GM19240 (cell line): ENCODE measurements around the gene SETBP1.

Experiments
- DNase-seq: peaks from one replicate; pipeline ENCODE4 v3.0.0; 2011; ENCODE audit warnings: low spot score; ENCODE audit not compliant: insufficient read length

Gene SETBP1

GRCh38 chr18:45060102-45060501 lies 379.4 kb downstream of the SETBP1 start:
- no peak for DNase-seq

GRCh38 chr18:45061359-45061758 lies 380.7 kb downstream of the SETBP1 start:
- no peak for DNase-seq

DNA sequence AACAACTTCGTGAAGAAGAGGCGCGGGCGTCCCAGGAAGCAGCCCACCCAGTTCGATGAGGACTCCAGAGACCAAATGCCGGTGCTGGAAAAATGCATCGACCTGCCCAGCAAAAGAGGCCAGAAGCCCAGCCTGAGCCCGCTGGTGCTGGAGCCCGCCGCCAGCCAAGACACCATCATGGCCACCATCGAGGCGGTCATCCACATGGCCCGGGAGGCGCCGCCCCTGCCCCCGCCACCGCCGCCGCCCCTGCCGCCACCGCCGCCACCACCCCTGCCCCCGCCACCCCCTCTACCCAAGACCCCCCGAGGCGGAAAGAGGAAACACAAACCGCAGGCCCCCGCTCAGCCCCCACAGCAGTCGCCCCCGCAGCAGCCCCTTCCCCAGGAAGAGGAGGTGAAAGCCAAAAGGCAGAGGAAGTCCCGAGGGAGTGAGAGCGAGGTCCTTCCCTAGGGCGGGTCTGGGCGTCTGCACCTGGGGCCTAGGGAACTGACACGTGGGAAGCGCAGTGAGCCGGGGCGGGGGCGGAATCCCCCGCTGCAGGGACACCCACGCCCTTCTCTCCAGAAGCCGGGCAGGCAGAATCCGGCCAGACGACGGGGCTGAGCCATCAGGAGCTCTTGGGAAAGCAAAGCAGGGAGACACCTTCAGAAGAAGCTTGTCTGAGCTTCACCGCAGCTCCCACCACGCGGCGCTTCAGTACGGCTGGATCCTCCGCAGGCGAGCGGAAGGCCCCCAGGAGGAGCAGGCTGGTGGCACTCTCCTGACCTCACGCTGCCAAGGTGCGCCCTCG lies 382.8 kb downstream of the SETBP1 start:
- DNase-seq, result no peak

GRCh38 chr18:45066210-45066609 lies 385.5 kb downstream of the SETBP1 start:
- DNase-seq, result no peak

DNA sequence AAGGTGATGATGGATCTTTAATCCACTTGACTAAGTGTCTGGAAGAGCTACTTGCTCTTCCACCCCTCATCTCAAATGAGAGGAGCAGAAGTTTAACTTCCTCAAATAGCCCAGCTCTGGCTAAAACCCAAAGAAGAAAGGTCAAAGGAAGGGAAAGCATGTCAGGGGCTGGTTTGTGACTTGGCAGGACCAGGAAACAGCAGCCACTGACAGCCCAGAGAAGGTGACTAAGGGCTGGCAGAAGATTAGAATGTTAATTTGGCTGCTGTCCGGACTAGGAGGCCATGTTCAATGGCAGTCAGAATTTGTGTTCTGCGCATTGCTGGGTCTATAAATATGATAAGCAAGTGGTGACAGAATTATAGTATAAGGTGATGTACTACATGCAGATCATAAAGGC lies 386.2 kb downstream of the SETBP1 start:
- DNase-seq, result no peak

- DNase-seq, result no peak
Observed at GRCh38 chr18:45068400-45069094, 387.9 kb downstream of the SETBP1 start.

DNA sequence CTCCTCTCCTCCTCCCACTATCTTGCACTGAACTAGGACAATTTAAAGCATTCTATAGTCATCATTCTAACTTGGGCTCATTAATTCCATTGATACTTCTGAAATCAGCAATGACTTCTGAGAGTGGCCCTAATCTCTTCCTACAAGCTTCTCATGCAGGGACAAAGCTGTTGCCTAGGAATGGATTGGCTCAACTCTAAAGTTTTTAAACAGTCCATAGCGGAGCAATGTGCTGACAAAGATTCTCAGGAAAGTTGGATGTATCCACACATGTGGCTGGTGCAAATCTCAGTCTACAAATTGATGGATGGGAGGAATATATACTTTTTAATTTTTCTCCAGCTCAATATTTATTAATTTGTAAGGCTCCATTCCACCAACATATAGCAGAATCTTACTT lies 388.9 kb downstream of the SETBP1 start:
- DNase-seq, result no peak

DNA sequence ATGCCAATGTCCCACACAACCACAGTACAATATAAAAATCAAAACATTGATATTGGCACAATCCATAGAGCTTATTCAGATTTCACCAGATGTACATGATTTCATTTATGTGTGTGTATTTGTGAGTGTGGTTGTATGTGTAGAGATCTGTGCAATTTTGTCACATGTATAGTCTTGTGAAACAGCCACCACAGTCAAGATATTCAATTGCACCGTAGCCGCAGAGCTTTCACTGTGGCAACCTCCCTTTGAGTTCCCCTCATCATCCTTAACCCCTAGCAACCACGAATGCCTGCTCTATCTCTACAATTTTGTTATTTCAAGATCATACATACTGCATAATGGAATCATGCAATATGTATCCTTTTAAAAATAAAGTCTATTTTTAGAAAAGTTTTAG lies 391.3 kb downstream of the SETBP1 start:
- DNase-seq, result no peak

- no peak for DNase-seq
Observed at GRCh38 chr18:45073556-45073955, 392.9 kb downstream of the SETBP1 start.

GRCh38 chr18:45081566-45082181 lies 401.0 kb downstream of the SETBP1 start:
- DNase-seq, result no peak

DNA sequence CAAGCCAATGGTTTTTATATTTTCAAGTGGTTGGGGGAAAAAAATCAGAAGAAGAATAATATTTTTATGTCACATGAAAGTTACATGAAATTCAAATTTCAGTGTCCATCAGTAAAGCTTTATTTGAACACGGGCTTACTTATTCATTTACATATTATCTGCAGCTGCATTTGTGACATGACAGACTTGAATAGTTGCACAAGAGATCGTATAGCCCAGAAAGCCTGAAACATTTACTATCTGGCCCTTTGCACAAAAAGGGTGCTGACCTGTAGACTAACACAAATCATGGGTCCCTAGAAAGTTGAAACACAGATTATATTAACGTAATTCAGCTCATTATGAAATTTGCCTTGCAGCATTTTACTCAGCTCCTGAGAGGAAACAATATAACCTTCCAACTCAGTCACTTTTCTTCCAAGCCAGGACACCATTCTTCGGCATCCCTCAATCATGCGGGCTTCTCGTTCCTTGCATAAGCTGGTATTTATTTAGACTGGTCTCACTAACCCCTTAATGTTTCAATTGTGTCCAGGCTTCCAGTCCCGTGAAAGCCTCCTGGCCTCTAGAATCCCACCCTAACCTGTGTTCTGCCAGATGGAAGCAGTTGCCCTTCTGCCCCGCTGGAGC lies 402.7 kb downstream of the SETBP1 start:
- DNase-seq, result no peak

GRCh38 chr18:45084206-45084605 lies 403.5 kb downstream of the SETBP1 start:
- no peak for DNase-seq

GRCh38 chr18:45085916-45086624 lies 405.4 kb downstream of the SETBP1 start:
- no peak for DNase-seq

- no peak for DNase-seq
Observed at GRCh38 chr18:45086777-45087176, 406.1 kb downstream of the SETBP1 start.

GRCh38 chr18:45090526-45091140 lies 409.9 kb downstream of the SETBP1 start:
- no peak for DNase-seq

DNA sequence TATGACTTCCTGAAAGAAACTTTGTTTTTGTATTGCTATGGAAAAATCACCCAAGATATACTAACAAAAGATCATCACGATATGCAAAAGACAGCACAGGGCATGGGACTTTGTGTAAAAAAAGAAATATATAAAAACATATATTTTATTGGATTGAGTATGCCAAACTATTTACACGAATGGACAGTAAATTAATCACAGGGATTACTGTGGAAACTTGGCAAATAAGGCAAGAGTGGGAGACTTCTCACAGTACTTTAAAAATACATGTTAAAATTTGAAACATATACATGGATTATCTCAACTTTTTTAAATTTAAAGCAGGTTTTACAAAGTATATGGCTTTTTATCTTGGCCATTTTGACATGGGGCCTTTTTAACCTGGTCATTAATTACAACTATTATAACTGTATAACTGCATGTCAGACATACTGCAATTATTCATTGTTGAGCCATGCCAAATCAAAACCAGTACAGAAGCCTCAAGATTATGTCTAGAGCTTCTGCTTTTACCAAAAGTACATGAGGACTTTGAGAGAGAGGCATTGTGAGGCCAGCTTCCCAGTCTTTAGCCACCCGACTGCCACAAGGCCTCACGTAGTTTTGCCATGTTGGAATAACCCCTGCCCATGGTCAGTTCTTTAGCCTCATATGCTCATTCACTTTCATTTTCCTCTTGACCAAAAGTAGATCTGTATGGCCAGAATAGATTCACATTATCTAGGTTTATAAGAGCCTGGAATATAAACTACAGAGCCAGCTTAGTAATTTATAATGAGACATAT lies 419.8 kb downstream of the SETBP1 start:
- no peak for DNase-seq

- no peak for DNase-seq
Observed at GRCh38 chr18:45102126-45102525, 421.4 kb downstream of the SETBP1 start.

- no peak for DNase-seq
Observed at GRCh38 chr18:45102863-45103262, 422.2 kb downstream of the SETBP1 start.

GRCh38 chr18:45103319-45104048 lies 422.8 kb downstream of the SETBP1 start:
- DNase-seq, result no peak

DNA sequence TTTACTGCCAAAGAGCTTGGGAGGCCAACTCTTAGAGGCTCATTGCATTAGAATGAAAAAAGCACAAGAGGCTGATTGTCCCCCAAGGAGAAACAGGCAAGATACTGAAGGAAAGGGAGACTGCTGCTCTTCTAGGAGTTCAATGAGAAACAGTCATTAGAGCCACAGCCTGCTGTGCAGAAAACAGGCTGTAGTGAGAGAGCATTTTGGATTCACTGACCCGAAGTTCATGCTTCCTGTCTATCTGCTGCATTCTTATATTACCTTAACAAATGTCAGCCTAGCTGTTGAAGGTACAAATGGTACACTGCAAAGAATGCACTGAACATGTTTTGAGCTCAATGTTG lies 423.3 kb downstream of the SETBP1 start:
- no peak for DNase-seq
